ENCODE results near the gene OR56A3.

OR56A3 gene

GRCh38 chr11:5967708-5968107 is 25.7 kb downstream of the OR56A3 start:
- no peak overlapping the region for H2AFZ ChIP-seq (ENCODE audit: low read length)
- no peak overlapping the region for H3K4me3 ChIP-seq (ENCODE audit: low read depth, low read length, poor library complexity, severe bottlenecking)
- H3K27me3 ChIP-seq (ENCODE audit: insufficient read depth, low read length) = no peaks in the 10 kb centered on the region
- no peaks in the 10 kb centered on the region for H3K79me2 ChIP-seq (ENCODE audit: insufficient read depth, low read length)
- H3K9me3 ChIP-seq (ENCODE audit: low read length) = no peaks in the 10 kb centered on the region
- H4K20me1 ChIP-seq (ENCODE audit: insufficient read depth, low read length) = no peaks in the 10 kb centered on the region
- no peak overlapping the region for H3K27ac ChIP-seq (ENCODE audit: low read depth, low read length, poor library complexity, severe bottlenecking)
- H3K4me2 ChIP-seq (ENCODE audit: low read length) = no peak overlapping the region
- no peak overlapping the region for H3K9ac ChIP-seq (ENCODE audit: low read length)
- H3K36me3 ChIP-seq (ENCODE audit: insufficient read depth, low read length) = no peaks in the 10 kb centered on the region
- no peaks in the 10 kb centered on the region for H3K4me1 ChIP-seq (ENCODE audit: insufficient read depth, low read length, severe bottlenecking)
- H3F3A ChIP-seq (ENCODE audit: insufficient read depth, low read length) = no peaks in the 10 kb centered on the region
- TF ChIP-seq EZH2 (IDR thresholded peaks at IDR 0.05; ENCODE audit: borderline replicate concordance, low read length) = no peak
- TF ChIP-seq, protein P1, sequence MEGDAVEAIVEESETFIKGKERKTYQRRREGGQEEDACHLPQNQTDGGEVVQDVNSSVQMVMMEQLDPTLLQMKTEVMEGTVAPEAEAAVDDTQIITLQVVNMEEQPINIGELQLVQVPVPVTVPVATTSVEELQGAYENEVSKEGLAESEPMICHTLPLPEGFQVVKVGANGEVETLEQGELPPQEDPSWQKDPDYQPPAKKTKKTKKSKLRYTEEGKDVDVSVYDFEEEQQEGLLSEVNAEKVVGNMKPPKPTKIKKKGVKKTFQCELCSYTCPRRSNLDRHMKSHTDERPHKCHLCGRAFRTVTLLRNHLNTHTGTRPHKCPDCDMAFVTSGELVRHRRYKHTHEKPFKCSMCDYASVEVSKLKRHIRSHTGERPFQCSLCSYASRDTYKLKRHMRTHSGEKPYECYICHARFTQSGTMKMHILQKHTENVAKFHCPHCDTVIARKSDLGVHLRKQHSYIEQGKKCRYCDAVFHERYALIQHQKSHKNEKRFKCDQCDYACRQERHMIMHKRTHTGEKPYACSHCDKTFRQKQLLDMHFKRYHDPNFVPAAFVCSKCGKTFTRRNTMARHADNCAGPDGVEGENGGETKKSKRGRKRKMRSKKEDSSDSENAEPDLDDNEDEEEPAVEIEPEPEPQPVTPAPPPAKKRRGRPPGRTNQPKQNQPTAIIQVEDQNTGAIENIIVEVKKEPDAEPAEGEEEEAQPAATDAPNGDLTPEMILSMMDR (IDR thresholded peaks at IDR 0.05; ENCODE audit: low read length) = no peak
- no peaks in the 10 kb centered on the region for H3K9me2 ChIP-seq (ENCODE audit: low read depth, low read length)

GRCh38 chr11:5968394-5968793 is 26.3 kb downstream of the OR56A3 start, which contains the start of gene OR56A5:
OR56A5 (minus strand) TSS chr11:5968494; CDS start chr11:5968494, 0 bp downstream.
- H4K20me1 ChIP-seq (ENCODE audit: insufficient read depth, low read length) = no peaks in the 10 kb centered on the region
- no peak within 1 kb of the TSS for H3K4me2 ChIP-seq (ENCODE audit: low read length)
- H3K9me2 ChIP-seq (ENCODE audit: low read depth, low read length) = no peaks in the 10 kb centered on the region
- H3K9me3 ChIP-seq (ENCODE audit: low read length) = no peaks in the 10 kb centered on the region
- no peaks in the 10 kb centered on the region for H3K27me3 ChIP-seq (ENCODE audit: insufficient read depth, low read length)
- H3F3A ChIP-seq (ENCODE audit: insufficient read depth, low read length) = no peaks in the 10 kb centered on the region
- TF ChIP-seq, protein P1 (IDR thresholded peaks at IDR 0.05; ENCODE audit: low read length) = no peak
- no peak for TF ChIP-seq EZH2 (IDR thresholded peaks at IDR 0.05; ENCODE audit: borderline replicate concordance, low read length)
- no peaks in the 10 kb centered on the region for H3K79me2 ChIP-seq (ENCODE audit: insufficient read depth, low read length)
- H3K27ac ChIP-seq (ENCODE audit: low read depth, low read length, poor library complexity, severe bottlenecking) = no peak within 1 kb of the TSS
- no peak within 1 kb of the TSS for H3K9ac ChIP-seq (ENCODE audit: low read length)
- no peaks in the 10 kb centered on the region for H3K4me1 ChIP-seq (ENCODE audit: insufficient read depth, low read length, severe bottlenecking)
- no peaks in the 10 kb centered on the region for H3K36me3 ChIP-seq (ENCODE audit: insufficient read depth, low read length)
- no peak within 1 kb of the TSS for H3K4me3 ChIP-seq (ENCODE audit: low read depth, low read length, poor library complexity, severe bottlenecking)
- H2AFZ ChIP-seq (ENCODE audit: low read length) = no peak within 1 kb of the TSS

- Histone ChIP-seq H3K36me3 (ENCODE audit: insufficient read depth, low read length) (no peaks in the 10 kb centered on the region), H3F3A (ENCODE audit: insufficient read depth, low read length) (no peaks in the 10 kb centered on the region), H3K27ac (ENCODE audit: low read depth, low read length, poor library complexity, severe bottlenecking) (no peak overlapping the region), H3K9ac (ENCODE audit: low read length) (no peak overlapping the region), H4K20me1 (ENCODE audit: insufficient read depth, low read length) (no peaks in the 10 kb centered on the region), H3K4me2 (ENCODE audit: low read length) (no peak overlapping the region), H2AFZ (ENCODE audit: low read length) (no peak overlapping the region), H3K9me3 (ENCODE audit: low read length) (no peaks in the 10 kb centered on the region), H3K4me1 (ENCODE audit: insufficient read depth, low read length, severe bottlenecking) (no peaks in the 10 kb centered on the region), H3K27me3 (ENCODE audit: insufficient read depth, low read length) (no peaks in the 10 kb centered on the region), H3K79me2 (ENCODE audit: insufficient read depth, low read length) (no peaks in the 10 kb centered on the region), H3K9me2 (ENCODE audit: low read depth, low read length) (no peaks in the 10 kb centered on the region), H3K4me3 (ENCODE audit: low read depth, low read length, poor library complexity, severe bottlenecking) (no peak overlapping the region)
- no peak for TF ChIP-seq EZH2 (IDR thresholded peaks at IDR 0.05; ENCODE audit: borderline replicate concordance, low read length)
- TF ChIP-seq, protein P1 (IDR thresholded peaks at IDR 0.05; ENCODE audit: low read length) = no peak
Measured at GRCh38 chr11:5973530-5973929, 31.5 kb downstream of the OR56A3 start.
